HG03565 (cell line): ENCODE data around the gene COL28A1.
"Not testable (repeated sequence)": the region's sequence is repeated elsewhere in the genome, so short reads cannot be mapped to it uniquely, and the experiment has no call there.

Source experiments
- ATAC-seq: cut with Tn5 transposase; IDR thresholded peaks from one replicate; pipeline ENCODE4 v1.9.1; 2021; ENCODE audit warnings: mild to moderate bottlenecking, moderate library complexity; ENCODE audit not compliant: unreplicated experiment

COL28A1 gene

DNA sequence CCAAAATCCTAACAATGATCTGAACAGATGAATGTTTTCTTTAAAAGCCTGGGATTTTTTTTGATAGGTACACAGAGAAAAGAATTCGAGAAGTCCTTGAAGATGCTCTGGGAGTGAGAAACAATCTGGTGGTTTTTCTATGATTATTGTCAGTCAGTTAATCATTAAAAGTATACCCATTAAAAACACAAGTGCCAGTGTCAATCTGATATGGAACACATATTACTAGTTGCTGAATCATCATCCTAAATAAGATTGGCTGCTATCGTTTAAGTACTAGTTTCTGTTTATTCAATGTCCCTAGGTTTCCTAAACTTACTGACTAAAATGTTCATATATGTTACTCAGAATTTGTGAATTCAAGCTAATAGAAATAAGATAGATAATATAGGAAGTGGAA is 16.1 kb downstream of the COL28A1 start:
- ATAC-seq, result no peak

DNA sequence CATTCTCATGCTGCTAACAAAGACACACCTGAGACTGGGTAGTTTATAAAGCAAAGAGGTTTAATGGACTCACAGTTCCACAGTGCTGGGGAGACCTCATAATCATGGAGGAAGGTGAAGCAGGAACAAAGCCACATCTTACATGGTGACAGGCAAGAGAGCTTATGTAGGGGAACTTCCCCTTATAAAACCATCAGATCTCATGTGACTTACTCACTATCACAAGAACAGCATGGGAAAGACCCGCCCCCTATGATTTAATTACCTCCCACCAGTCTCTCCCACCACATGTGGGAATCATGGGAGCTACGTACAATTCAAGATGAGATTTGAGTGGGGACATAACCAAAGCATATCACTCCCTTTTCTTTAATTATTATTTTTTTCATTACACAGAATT is 16.6 kb downstream of the COL28A1 start:
- no peak for ATAC-seq

DNA sequence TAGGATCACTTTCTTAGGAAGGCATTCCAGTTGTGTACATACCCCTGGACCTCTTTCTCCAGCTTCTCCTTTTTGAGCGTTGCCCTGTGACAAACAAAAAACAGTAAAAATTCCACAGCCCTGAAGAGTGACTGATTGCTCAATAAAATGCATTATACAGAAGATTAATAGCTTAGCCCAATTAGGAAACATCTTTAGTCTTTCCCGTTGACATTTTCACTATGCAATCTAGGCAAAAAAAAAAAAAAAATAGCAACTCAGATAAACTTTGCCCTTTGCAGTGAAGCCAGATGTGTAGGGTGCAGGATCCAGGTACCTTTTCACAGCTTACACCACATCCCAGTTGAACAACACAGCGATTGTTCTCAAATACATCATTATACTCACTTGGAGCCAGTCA is 17.9 kb downstream of the COL28A1 start:
- no peak for ATAC-seq

DNA sequence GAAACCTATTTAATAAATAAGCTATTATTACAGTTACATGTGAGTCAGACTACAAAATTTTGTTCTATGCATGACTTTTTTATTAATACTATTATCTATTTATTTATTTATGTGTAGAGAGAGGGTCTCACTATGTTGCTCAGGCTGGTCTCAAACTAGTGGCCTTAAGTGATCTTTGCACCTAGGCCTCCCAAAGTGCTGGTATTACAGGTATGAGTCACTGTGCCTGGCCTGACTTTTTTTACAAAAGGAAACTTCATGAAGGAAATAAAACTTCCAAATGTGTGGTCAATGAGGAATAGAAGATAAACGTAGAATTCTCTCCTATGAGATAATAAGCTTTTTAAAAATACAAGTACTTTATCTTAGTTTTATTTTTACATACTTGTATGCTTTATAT is 19.0 kb downstream of the COL28A1 start:
- ATAC-seq, result no peak

DNA sequence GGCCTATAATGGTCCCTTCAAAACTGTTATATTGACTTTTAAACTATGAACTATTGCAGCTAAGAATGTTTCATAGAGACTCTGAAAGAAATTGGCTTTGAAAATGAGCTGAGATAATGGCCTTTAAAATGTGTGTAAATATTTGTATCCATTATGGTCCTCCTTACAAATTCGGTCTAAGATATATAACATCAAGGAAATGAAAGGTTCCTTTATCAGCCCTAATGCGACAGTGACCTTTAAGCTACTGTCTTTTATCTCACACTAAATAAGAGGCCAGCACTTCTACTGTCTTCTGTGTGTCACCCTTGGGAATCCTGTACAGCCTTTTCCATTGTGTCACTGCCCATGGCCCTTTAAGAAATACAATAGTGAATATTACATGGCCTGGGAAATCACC is 19.5 kb downstream of the COL28A1 start:
- ATAC-seq, result no peak

DNA sequence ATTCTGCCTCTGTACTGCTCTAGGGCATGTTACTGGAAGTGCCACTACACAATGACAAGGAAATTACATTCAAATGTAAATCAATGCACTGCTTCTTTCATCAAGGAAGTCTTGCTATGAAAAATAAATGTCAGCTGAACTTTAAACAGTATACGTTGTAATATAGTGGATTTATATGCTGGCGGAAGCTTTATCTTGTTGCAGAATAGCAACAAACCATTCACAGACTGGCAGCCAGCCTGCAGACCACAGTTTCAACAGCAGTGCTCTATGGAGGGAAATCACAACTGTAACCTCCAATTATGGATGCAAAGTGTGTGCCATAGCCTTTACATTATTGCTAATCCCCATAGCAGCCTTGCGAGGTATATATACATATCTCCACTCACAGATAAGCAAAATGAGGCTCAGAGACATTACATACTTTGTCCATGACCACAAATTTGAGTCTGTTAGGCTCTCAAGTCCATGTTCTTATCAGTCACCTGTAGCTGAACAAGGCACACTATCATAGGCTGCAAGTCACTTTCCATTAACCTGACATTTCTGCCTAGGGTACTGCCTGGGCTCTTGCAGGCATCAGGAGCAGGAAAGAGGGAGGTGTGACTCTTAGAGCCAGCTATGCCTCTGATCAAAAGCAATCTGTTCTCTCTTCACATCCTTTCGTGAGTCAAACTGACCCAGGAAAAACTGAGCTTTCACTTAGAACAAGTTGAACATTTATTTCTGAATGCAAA is 22.6 kb downstream of the COL28A1 start:
- ATAC-seq, result no peak

DNA sequence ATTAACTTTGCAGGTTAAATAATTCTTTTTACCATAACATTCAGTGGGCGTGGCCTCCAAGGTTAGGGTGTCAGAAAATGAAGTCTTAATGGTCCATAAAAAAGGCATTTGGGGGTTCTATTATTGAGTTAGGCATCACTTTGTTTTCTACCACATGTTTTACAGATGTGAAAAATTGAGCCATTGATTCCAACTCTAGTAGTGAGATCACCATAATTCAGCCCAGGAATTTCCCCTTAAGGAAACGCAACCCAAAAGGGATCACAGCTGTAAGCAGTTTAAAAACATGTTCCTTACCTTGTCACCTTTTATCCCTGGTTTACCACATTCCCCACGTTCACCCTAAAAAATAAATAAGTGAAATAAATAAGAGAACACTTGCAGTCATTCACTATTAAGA is 24.9 kb downstream of the COL28A1 start:
- no peak for ATAC-seq

DNA sequence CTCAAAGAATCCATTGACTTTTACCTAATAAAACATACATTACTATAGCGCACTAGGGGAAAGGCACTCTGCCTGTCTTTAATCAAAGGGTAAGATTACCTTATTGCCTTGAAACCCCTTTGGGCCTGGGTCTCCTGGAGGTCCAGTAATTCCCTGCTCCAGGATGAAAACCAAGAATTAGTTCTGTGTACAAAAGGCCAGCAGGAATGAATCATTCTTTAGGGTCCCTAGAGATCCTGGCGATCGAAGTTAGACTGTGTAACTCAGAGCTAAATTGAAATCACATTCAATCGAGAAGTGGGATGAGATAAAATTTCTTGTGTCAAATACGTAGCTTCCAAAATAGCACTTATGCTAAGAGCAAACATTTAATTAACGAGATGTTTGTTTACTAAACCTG is 29.8 kb downstream of the COL28A1 start:
- no peak for ATAC-seq

DNA sequence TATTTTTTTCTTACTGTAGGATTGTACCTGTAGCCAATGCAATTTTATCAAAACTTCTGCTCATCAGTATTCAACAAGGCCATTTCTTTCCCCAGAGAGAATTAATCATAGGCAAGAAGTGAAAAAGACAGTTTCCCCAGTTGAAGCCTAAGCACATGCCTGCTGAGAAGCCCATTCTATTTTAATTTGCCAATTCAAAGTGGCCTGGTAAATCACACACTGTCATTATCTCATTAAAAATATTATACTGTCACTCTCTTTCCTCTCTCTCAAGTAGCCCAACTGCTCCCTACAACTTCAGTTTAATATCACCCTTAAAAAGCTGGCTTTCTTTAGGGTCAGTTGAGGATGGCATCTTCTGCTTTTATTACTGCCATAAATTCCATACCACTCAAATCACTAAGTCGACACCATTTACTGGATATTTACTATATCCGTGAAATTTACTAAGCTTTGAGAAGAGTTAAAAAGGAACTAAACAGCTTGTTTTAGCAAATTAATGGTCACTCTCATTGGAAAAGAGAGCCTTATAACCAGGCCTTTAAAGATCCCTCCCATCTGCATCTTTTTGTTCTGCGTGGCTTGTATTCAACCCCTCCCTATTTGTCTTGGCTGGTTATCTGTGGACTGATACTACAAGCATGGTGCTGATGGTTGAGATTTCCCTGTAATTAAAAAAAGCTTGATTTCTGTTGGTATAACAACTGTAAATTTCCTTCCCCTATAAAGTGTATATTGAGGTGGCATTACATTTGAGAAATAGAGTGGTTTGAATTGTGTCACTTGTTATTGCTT is 30.6 kb downstream of the COL28A1 start:
- ATAC-seq, result no peak

DNA sequence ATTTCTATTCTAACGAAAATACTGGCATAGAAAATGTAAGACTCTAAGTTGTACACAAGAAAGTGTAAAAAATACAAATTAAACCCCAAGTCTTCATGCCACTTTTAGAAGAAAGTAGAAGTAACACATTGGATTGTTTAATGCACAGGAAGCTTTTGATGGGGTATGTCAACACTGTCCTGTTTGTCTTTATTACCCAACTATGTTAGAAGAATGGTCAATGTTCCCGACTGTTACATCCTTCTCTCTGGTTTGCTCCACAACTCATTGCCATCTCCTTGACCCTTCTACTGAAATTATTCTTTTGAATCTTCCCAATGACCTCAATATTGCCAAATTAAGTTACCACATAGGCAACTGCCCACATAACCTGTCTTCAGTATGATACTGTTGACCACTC is 35.8 kb downstream of the COL28A1 start:
- ATAC-seq, result no peak

DNA sequence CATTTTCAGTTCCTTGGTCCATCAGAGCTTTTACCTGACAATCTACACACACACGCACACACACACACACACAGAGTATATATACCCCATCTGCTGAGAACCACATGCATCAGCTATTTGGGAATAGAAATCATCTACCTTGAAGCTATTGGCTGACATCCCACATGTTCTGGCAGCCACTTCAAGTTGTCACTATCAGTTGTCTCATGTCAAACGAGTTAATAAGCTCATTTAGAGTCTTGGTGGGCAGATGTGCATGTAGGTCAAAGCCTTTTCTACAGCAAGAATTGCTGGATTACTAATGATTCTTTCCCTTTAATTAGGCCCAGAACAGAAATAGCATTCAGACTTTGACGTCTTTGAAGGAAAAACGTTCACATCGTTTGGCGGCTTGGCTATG is 36.8 kb downstream of the COL28A1 start:
- no peak for ATAC-seq

DNA sequence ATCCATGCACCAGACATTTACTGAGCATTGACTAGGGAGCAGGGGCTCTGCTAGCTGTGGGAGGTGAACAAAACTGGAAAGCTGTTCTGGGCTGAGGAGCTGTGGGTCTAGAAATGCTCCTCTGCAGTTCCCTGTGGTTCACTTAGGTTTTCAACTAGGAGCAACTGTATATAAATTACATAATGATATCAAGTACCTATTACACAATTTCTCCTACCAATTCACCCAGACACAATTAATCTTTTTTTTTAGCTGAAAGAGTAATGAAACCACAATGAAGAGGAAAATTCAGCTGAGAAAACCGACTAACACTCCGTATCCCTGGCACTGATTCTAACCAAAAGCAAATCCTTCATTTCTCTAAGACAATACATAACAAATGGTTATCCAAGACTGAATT is 39.4 kb downstream of the COL28A1 start:
- ATAC-seq, result no peak

DNA sequence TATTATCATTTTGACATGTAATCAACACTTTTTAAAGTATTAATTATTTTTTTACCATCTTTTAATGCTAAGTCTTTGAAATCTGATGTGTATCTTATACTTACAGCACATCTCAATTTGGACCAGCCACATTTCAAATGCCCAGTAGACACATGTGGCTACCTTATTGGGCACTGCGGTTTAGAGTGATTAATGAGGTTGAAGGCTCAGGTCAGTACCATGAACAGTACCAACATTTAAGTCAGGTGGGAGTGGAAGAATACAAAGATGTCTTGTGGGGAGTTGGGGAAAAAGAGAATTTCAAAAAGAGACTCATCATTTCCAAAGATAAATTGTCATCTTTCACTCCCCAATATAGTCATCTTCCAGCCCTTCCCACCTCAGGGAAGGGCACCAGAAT is 40.5 kb downstream of the COL28A1 start:
- no peak for ATAC-seq

DNA sequence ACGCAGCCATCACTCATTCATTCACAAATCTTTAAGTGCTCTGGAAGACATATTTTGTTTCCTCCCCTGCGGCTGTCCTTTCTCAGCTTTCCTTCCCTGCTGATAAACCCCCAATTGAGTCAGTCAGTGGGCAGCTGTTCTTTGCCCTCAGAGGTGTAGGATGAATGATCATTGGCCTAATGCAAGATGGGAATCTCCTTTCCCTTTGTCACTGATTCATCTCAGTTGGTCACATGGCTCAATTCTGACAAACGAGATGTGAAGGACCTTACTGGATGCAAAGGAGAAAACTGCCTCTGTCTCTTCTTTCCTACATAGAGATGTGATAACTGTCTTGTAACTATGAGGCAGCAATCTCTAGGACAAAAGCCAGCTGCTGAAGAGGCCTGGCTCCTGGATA is 44.6 kb downstream of the COL28A1 start:
- no peak for ATAC-seq

DNA sequence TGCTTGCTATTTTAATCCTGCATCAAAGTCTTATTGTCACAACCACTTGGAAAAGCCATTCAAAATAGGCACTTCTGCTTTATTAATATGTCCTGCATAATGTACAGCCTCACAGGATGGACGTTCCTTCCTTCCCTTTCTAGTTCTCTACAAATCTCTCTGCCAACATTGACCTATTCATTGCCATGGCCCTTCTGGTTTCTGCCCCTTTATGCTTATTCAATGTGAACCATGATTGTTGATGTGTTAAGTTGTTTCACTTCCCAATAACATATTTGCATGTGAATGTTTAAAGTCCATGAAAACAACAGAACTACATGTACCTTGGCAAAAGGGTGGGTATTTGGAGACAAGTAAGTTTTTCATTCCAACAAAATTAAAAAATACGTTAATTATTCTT is 45.7 kb downstream of the COL28A1 start:
- ATAC-seq, result no peak

DNA sequence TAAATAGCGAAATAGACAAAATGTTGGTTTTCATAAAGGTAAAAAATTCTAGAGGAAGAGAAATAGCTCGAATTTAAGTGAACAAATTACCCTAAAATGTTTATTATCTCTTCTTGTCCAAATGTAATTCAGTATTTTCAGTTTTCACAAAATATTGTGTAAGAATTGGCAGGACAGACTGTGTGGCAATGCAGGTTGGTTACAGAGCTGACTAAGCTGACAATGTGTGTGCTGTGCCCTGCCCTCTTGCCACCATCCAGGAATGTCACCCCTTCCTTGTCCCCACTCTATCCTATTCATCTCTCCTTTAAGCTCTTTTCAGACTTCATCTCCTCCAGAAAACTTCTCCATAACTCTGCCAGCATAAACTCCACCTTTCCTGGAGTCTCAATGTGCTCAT is 46.1 kb downstream of the COL28A1 start:
- ATAC-seq, result no peak

DNA sequence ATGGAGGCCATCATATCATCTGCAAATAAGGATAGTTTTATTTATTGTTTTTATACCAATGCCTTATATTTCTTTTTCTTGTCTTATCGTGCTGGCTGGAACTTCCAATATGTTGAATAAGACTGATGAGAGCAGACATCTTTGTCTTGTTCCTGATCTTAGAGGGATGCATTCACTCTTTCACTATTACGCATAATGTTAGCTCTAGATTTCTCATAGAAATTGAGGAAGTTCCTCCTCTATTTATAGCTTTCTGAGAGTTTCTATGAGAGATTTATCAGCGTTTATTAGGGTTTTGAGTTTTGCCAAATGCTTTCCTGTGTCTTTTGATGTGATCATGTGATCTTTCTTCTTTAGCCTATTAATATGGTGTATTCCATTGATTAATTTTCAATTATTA is 49.3 kb downstream of the COL28A1 start:
- ATAC-seq, result no peak

DNA sequence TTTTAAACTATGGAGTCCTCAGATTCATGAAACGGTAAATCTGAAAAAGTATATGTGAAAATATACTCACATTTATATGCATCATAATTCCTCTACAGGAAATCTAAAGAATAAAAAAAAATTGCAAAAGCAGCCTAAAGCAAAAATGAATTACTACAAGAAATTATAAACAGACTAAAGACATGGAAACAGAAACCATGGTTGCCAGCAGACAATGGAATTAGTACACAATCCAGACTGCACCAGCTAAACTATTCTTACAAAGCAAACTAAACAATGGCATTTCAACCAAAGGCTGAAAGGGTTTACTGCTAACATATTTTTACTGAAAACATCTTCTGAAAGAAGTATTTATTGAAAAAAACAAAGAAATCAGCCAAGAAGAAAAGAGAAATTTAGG is 51.6 kb downstream of the COL28A1 start:
- ATAC-seq, result no peak

DNA sequence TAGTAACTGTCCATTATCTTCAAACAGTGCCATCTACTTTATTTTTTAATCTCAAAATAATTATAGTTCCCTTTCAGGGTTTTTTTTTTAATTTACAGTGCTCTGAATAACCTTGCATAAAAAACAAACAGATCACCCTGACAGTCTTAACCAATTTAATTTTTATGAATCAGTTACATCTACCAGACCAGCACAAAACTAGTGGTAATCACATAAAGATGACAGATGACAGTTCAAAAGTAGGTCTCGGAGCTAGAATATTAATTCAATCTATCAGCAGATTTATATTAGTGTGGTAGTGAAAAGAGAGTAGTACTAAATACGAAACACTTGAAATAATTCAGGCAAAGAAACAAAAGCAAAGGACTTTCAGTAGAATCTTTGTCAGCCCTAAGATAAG is 53.9 kb downstream of the COL28A1 start:
- no peak for ATAC-seq

DNA sequence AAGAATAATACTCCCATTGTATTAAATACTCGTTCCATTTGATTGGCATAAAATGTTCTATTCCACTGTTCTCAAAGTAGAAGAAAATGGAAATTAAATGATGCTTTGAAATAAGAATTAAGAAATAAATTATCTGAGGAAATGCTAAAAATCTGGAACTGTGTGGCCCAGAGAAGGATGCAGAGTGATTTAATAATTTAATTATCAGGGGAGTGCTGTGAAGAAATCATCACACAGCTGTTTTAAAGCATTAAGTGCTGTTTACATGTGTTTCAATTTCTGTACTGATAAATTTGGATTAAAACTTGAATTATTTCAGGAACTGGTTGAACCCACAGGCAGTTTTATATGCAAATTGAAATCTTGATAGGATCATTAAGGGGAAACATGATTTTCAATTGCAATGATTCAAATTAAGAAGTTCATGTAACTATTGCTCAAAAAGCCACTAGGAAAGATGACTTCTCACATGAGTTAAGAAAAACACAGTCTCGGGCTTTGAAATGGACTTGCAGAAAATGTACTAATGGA is 56.3 kb downstream of the COL28A1 start:
- ATAC-seq, result no peak

DNA sequence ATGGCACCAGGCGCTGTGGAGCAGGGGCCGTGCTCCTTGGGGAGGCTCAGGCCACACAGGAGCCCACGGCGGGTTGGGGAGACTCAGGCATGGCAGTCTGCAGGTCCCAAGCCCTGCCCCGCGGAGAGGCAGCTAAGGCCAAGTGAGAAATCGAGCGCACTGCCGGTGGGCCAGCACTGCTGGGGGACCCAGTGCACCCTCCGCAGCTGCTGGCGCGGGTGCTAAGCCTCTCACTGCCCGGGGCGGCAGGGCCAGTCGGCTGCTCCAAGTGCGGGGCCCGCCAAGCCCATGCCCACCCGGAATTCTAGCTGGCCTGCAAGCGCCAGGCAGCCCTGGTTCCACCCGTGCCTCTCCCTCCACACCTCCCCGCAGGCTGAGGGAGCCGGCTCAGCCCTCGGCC is 57.1 kb downstream of the COL28A1 start:
- no peak for ATAC-seq

DNA sequence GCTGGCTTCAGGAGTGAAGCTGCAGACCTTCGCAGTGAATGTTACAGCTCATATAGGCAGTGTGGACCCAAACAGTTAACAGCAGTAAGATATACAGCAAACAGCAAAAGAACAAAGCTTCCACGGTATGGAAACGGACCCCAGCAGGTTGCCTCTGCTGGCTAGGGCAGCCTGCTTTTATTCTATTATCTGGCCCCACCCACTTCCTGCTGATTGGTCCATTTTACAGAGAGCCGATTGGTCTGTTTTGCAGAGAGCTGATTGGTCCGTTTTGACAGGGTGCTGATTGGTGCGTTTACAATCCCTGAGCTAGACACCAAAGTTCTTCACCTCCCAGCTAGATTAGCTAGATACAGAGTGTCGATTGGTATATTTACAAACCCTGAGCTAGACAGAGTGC is 58.0 kb downstream of the COL28A1 start:
- ATAC-seq, result not testable (repeated sequence)
